AG09309 (cell line): Measurements from ENCODE around the gene THBS1.

Source experiments
- DNase-seq: peaks from one replicate; pipeline ENCODE4 v3.0.0-alpha.2; 2010; ENCODE audit warnings: low read depth
- H3K4me3 ChIP-seq: 2 replicates; pipeline ENCODE4 v1.5.1; 2011; ENCODE audit warnings: mild to moderate bottlenecking, low read depth, low read length, moderate library complexity; ENCODE audit not compliant: control insufficient read depth
- CTCF ChIP-seq: IDR thresholded peaks from 2 replicates; pipeline ENCODE4 v1.5.1; 2011; ENCODE audit warnings: mild to moderate bottlenecking, low read depth, low read length, inconsistent platforms; ENCODE audit not compliant: insufficient read depth, control insufficient read depth; ENCODE audit errors: missing control alignments

Gene THBS1

GRCh38 chr15:39542385-39543065, 38.4 kb upstream of the THBS1 start:
- TF ChIP-seq CTCF = no peak
- no peak for DNase-seq

GRCh38 chr15:39543651-39544050, 37.2 kb upstream of the THBS1 start:
- no peak for DNase-seq
- no peak overlapping the region for H3K4me3 ChIP-seq
- no peak for TF ChIP-seq CTCF

More at GRCh38 chr15:39542385-39543065, 38.4 kb upstream of the THBS1 start:
- no peak overlapping the region for H3K4me3 ChIP-seq

GRCh38 chr15:39546842-39547241, 34.0 kb upstream of the THBS1 start:
- no peak overlapping the region for H3K4me3 ChIP-seq
- DNase-seq = no peak
- no peak for TF ChIP-seq CTCF

GRCh38 chr15:39548561-39548960, 32.3 kb upstream of the THBS1 start:
- TF ChIP-seq CTCF = no peak
- no peak for DNase-seq
- H3K4me3 ChIP-seq = no peak overlapping the region

- TF ChIP-seq CTCF = no peak
- DNase-seq = no peak
- H3K4me3 ChIP-seq = no peak overlapping the region
These were observed 31.0 kb upstream of the THBS1 start for GRCh38 chr15:39549912-39550311.

- DNase-seq = no peak
- TF ChIP-seq CTCF = no peak
- H3K4me3 ChIP-seq = no peak overlapping the region
These were observed 29.4 kb upstream of the THBS1 start for GRCh38 chr15:39551476-39551875.

GRCh38 chr15:39552556-39552955, 28.3 kb upstream of the THBS1 start:
- TF ChIP-seq CTCF = no peak
- DNase-seq = no peak

More at GRCh38 chr15:39552556-39552955, 28.3 kb upstream of the THBS1 start:
- no peak overlapping the region for H3K4me3 ChIP-seq
